ENCODE results near the gene ZNF160. TPM values are rescaled to one million over a fixed set of nuclear protein-coding genes. Genes with fewer than 3 reads are reported as not detected.
A peak's percentile ranks its signal among the peaks of the same experiment; 100 is the strongest.
"Not testable (repeated sequence)": the region's sequence is repeated elsewhere in the genome, so short reads cannot be mapped to it uniquely, and the experiment has no call there.

Gene ZNF160
- total RNA-seq, 4 donors from 2014 or later: 11.7 to 36.6 (median 13.5) TPM

DNA sequence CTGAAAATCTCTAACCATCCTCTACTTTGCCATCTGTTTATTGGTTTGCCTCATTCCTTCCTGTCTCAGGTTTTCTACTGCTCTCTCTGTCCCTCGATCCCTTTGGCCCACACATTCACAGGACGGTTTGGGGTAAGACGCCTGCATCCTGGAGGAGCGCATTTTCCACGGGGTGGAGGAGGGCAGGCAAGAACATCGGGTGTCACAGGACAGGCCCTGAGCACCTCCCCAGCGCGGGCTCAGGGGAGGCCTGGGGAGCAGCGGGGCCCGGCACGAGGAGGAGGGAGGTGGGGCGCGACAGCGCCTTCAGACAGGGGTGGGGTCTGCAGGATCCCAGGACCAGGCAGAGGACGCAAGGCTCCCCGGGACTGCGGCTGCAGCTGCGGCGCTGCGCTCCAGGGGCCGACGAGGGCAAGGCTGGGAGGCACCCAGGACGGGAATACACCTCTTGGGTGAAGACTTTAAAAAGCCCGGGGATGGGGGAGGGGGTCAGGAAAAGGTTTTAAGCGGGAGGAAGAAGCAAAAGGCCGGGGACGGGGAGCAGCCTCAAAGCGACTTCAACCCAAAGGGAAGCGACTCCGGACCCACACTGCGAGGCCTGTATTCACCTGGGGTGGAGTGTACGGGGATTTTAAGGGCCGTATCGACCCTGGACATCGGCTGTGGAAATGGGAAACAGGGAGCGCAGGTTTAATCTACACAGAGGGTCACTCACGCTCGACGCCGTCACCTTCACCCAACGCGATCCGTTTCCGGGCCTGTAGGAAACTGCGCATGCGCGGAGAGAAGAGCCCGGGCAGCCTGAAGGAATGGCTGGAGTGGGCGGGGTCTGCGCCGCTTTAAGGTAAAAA, 29.1 kb upstream of the ZNF160 start, which contains the start of gene ZNF415:
ZNF415 (minus strand) TSS at position 770 of the 851 bp plus-strand sequence. CDS start 10,234 bp downstream, outside the sequence.
- Histone ChIP-seq H3K27me3 (no peaks in the 10 kb centered on the region), H3K4me1 (peaks cover 0 to 19% (median 0%) of the 10 kb centered on the region in 3 donors), H3K36me3 (no peaks in the 10 kb centered on the region), H3K27ac (peak within 1 kb of the TSS; percentile 38 to 77 (median 72)), H3K4me3 (peak within 1 kb of the TSS; percentile 36 to 66 (median 60)), H3K9me3 (peaks cover 0 to 37% (median 4%) of the 10 kb centered on the region in 3 donors)
- intact Hi-C loops (cut with DNase I): no loop called here
- no peak for DNase-seq
- TF ChIP-seq, protein P1, sequence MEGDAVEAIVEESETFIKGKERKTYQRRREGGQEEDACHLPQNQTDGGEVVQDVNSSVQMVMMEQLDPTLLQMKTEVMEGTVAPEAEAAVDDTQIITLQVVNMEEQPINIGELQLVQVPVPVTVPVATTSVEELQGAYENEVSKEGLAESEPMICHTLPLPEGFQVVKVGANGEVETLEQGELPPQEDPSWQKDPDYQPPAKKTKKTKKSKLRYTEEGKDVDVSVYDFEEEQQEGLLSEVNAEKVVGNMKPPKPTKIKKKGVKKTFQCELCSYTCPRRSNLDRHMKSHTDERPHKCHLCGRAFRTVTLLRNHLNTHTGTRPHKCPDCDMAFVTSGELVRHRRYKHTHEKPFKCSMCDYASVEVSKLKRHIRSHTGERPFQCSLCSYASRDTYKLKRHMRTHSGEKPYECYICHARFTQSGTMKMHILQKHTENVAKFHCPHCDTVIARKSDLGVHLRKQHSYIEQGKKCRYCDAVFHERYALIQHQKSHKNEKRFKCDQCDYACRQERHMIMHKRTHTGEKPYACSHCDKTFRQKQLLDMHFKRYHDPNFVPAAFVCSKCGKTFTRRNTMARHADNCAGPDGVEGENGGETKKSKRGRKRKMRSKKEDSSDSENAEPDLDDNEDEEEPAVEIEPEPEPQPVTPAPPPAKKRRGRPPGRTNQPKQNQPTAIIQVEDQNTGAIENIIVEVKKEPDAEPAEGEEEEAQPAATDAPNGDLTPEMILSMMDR (IDR thresholded peaks at IDR 0.05): peak in 1 of 6 experiments; percentile 9
- TF ChIP-seq POLR2A (IDR thresholded peaks at IDR 0.05): no peak
- 4 to 7% methylated on average over 32 to 33 of the region's 51 CpGs for WGBS, 2 donors

DNA sequence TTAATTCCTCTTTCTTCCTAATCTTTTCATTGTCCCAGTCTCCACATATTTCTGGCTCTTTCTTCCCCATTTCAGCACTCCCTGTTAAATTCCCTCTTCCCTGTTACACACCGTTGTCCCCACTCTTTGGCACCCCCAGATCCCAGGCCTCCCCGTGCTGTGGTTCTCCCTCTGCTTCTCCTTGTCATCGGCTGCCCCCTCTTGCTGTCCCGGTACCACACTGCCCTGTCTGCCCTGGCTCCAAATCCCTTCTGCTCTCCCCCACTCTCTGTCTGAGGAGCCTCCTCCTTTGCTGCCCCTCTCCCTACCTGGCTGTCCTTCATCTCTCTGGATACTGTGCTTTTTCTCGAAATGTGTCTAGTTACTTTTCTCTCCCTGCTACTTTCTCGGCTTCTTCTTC, 28.5 kb upstream of the ZNF160 start:
- Histone ChIP-seq H3K27ac (peak overlapping the region in 1 of 4 donors; percentile 74), H3K36me3 (no peaks in the 10 kb centered on the region), H3K9me3 (peaks cover 0 to 31% (median 4%) of the 10 kb centered on the region in 3 donors), H3K4me1 (peaks cover 0 to 19% (median 0%) of the 10 kb centered on the region in 3 donors), H3K27me3 (no peaks in the 10 kb centered on the region), H3K4me3 (peak overlapping the region; percentile 36 to 66 (median 60))
- no peak for TF ChIP-seq POLR2A (IDR thresholded peaks at IDR 0.05)
- TF ChIP-seq, protein P1 (IDR thresholded peaks at IDR 0.05): no peak
- 45 to 55% methylated on average over 6 of the region's 6 CpGs for WGBS, 2 donors
- intact Hi-C loops (cut with DNase I): no loop called here
- DNase-seq: no peak

DNA sequence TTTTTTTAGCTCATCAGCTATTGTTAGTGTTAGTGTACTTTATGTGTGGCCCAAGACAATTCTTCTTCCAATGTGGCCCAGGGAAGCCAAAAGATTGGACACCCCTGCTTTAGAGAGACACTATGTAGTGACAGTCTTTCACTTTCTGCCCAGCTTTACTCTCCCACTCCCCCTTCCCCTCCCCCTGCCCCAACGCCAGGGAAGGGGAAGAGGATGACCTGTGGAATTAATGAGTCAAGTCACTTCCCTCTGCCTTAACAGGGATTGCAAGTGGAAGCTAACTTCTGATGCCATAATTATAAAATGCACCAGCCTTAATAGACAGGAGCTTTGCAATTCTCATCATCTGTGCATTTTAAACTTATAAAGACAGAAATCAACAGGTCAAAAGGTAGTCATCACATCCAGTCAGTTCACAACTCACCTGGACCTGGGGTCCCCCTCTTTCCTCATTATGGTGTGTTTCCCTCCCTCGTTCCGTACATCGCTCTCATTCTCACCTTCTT, 27.9 kb upstream of the ZNF160 start:
- TF ChIP-seq, protein P1 (IDR thresholded peaks at IDR 0.05): no peak
- no peak for TF ChIP-seq POLR2A (IDR thresholded peaks at IDR 0.05)
- intact Hi-C loops (cut with DNase I): no loop called here
- WGBS, 2 donors: 79 to 95% methylated on average over 3 to 4 of the region's 4 CpGs

GRCh38 chr19:53130506-53130905, 27.3 kb upstream of the ZNF160 start:
- DNase-seq: no peak
- 53 to 80% methylated on average over 7 of the region's 7 CpGs for WGBS, 2 donors
- Histone ChIP-seq H3K27ac (no peak overlapping the region), H3K27me3 (no peaks in the 10 kb centered on the region), H3K36me3 (no peaks in the 10 kb centered on the region), H3K9me3 (peaks cover 0 to 20% (median 2%) of the 10 kb centered on the region in 3 donors), H3K4me1 (peaks cover 0 to 19% (median 0%) of the 10 kb centered on the region in 3 donors), H3K4me3 (no peak overlapping the region)
- intact Hi-C loops (cut with DNase I): no loop called here
- TF ChIP-seq, protein P1 (IDR thresholded peaks at IDR 0.05): no peak
- TF ChIP-seq POLR2A (IDR thresholded peaks at IDR 0.05): no peak

More for the DNA sequence above, 27.9 kb upstream of the ZNF160 start:
- Histone ChIP-seq H3K27ac (no peak overlapping the region), H3K36me3 (no peaks in the 10 kb centered on the region), H3K4me1 (peaks cover 0 to 19% (median 0%) of the 10 kb centered on the region in 3 donors), H3K27me3 (no peaks in the 10 kb centered on the region), H3K4me3 (peak overlapping the region in 1 of 4 donors; percentile 64), H3K9me3 (peaks cover 0 to 25% (median 4%) of the 10 kb centered on the region in 3 donors)
- DNase-seq: no peak

DNA sequence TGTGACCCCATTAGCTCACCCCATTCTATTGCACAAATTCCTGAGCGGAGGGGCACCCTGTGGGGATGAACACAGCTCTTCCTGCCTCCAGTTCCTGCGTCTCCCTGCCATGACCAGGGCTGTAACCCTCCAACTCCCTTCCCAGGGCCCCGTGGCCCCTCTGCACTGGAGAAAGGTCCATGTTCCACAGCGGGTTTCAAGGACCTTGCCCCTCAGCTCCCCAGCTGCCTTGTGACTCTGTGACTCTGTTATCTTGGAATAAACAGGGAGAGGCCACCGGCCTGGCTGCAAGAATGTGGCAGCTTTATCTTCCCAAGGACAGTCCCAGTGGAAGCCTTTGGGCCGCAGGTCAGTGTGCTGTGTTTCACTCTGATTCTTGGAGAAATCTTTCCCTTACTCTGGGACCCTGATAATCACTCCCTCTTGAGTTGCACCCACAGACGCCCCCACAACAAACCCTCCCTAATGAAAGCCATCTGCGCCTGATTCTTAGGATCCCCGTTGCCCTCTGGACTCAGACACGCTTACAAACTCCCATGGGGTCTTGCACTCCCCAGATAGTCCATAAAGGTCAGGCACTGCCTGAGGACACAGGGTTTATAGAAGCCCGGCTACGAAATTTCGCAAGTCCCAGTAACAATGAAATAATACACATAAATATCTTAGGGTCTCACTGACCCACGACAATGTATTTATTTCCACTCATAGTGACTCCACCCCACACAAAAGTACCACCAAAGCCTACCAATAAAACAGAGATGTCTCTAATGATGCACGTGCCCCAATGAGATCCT, 23.7 kb upstream of the ZNF160 start:
- H3K9me3 ChIP-seq: peaks cover 0 to 20% (median 0%) of the 10 kb centered on the region in 3 donors
- WGBS, 2 donors: 73 to 84% methylated on average over 5 to 6 of the region's 15 CpGs

More for the DNA sequence above, 23.7 kb upstream of the ZNF160 start:
- H3K27me3 ChIP-seq; DNase-seq; H3K4me3 ChIP-seq; H3K36me3 ChIP-seq; intact Hi-C loops (cut with DNase I); H3K27ac ChIP-seq; H3K4me1 ChIP-seq: not testable (repeated sequence)

Measured in esophagus squamous epithelium (tissue), 5 donors.